GM19240 (cell line): Measurements from ENCODE around the gene ELN.

ENCODE experiments used
- DNase-seq: peaks from one replicate; pipeline ENCODE4 v3.0.0; 2011; ENCODE audit warnings: low spot score; ENCODE audit not compliant: insufficient read length

The ELN gene

DNA sequence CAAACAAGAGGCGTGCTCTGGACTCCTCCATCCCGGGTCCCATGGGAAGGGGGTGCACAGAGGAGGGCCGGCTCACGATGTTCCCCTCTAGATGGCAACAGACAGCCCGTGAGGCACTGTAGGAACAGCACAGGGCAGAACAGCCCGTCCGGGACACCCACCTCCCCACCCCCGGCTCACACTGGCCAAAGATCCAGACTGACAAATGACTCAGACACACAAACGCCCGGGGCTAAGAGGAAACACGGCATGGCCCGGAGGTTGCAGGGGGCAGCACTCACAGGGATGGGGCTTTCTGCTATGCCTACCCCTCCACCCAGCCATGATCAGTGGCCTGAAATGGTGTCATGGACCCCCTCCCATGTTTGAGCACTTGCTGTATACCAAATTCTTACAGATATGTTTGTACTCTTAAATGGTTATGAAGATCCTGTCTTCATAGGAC lies 4.9 kb upstream of the ELN start:
- no peak for DNase-seq

GRCh38 chr7:74023786-74024185 lies 4.2 kb upstream of the ELN start:
- DNase-seq, result no peak

GRCh38 chr7:74025146-74025545 lies 2.8 kb upstream of the ELN start:
- DNase-seq, result no peak

GRCh38 chr7:74025730-74026129 lies 2.2 kb upstream of the ELN start:
- no peak for DNase-seq

DNA sequence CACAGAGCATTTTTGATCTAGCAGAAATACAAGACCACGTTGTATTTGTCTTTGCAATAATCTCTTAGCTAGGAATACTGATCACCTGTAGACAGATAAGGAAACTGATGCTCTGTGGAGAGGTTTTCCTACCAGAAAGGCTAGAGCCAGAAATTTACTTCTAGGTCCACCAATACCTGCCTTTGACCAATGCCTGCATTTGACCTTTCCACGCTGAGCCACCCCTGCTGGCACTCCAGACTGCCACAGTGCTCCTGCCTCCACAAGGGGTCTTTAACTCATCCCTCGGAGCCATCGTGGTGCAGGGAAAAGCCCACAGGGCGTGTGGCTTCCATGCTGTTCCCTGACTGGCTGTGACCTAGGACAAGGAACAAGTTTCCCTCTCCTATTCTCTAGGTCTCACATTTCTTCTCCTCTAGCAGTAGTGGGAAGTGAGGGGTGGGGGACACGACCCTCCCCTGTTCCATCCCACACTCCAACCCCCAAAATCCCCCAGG lies 1.5 kb upstream of the ELN start:
- no peak for DNase-seq

- DNase-seq, result peak; percentile 78
Measured at GRCh38 chr7:74026903-74027682, 880 bp upstream of the ELN start.

DNA sequence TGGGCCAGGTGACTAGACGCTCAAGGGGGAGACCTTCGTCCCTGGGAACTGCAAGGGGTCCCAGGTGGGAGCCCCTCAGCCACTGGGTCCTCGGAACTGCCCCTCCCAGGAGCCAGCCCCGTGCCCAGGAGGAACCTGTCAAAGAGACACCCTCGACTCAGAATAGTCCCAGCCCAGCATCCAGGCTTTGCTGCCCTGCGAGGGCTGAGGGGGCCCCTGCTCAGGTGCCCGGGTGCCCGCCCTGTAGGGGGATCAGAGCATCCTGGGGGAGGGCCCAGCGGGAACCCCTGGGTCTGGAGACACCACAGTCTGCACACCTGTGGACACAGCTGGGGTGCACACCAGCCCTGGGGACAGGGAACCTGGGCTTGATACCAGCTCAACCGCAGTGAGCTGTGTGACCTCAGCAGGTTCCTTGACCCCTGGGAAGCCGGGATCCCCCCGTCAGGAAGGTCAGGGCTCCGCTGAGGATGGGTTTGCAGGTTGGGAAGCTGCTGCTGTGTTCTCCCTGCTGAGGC lies 407 bp downstream of the ELN start:
- no peak for DNase-seq

GRCh38 chr7:74029089-74029785 lies 1.3 kb downstream of the ELN start:
- no peak for DNase-seq

DNA sequence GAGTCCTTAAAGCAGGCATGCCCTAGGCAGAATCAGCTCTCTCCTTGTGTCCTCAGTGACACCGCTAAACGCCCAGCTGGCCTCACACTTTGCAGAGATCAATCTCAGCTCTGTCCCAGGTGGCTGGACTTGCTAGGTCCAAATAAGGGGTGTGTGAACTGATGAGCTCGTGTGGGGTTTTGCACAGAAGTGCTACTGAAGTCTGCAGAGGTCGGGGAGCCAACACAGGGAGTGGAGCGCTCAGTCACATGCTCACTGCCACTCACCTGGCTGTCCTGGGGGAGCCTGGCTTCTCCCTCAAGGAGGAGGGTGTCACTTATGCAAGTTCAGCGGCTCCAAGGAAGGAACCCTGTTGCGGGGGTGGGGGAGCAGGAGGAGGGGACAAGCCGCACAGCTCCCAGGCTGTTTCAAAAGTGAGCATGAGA lies 2.0 kb downstream of the ELN start:
- no peak for DNase-seq

- no peak for DNase-seq
Measured at GRCh38 chr7:74030861-74031260, 2.9 kb downstream of the ELN start.

GRCh38 chr7:74031403-74032190 lies 3.6 kb downstream of the ELN start:
- no peak for DNase-seq

DNA sequence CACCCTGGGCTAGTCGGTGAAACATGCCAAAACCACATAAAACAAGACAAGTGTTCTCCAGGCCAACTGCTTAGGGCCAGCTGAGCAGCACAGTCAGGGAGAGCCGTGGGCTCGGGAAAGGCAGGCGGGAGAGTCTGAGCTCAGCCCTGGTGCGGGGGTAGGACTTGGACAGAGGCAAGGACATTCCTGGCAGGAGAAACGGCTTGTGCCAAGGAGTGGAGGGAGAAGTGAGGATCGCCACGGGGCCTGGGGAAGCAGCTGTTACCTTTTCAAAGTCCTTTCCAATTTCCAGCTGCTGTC lies 4.2 kb downstream of the ELN start:
- no peak for DNase-seq

GRCh38 chr7:74032624-74033371 lies 4.8 kb downstream of the ELN start:
- DNase-seq, result no peak

DNA sequence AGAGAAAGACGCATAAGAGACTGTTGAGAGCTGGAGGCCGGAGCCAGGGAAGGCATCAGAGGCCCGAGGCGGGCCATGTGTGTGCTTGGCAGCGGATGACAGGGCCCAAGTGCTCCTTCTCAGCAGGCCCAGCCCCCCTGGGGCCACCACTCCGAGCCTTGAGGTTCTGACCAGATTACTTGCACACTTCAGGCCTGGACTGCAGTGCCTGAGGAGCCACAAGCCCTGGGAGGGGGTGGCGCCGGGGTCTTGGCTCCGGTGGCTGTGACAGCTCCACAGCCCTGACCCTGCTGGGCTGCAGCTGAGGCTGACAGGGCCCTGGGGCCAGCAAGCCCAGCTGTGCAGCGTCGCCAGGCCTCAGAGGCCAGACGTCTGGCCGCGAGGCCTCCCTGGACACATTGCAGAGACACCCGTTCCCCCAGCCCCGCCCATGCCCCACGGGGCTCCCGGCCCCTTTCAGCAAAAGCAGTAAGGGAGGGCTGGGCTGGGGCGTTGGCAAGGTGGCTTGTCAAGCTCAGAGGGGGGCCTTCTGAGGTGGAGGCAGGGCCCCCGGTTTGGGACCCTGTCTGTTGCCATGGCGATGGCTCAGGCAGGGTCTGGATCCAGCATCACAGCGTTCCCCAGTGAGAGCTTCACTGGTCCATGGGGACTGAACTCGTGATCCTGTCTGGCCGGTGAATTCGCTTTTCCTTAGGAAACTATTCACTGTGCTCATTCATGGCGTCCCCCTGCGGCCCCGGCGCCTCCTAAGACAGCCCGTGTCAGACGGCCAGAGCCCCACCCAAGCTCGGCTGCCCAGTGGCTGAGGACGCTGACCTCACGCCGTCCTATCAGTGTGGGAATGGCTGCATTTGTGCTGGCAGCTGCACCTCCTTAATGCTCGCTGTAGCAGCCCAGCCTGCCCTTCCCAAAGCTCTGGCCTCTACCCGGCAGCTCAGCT lies 5.7 kb downstream of the ELN start:
- no peak for DNase-seq

DNA sequence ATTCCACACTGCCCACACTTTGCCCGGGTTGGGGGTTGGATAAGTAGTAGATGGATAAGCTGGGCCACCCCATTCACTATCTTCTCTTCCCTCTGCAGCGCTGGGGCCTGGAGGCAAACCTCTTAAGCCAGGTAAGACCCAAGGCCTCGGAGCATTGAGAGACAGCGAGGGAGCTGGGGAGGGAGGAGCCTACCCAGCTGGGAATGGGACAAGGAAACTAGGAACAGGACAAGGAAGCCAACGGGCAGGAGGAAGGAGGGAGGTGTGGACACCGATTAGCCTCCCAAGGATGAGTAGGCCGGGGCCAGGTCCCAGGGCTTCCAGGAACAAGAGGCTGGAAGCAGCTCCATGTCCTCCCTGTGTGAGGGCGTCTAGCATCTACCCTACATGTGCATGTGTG lies 9.6 kb downstream of the ELN start:
- DNase-seq, result no peak

DNA sequence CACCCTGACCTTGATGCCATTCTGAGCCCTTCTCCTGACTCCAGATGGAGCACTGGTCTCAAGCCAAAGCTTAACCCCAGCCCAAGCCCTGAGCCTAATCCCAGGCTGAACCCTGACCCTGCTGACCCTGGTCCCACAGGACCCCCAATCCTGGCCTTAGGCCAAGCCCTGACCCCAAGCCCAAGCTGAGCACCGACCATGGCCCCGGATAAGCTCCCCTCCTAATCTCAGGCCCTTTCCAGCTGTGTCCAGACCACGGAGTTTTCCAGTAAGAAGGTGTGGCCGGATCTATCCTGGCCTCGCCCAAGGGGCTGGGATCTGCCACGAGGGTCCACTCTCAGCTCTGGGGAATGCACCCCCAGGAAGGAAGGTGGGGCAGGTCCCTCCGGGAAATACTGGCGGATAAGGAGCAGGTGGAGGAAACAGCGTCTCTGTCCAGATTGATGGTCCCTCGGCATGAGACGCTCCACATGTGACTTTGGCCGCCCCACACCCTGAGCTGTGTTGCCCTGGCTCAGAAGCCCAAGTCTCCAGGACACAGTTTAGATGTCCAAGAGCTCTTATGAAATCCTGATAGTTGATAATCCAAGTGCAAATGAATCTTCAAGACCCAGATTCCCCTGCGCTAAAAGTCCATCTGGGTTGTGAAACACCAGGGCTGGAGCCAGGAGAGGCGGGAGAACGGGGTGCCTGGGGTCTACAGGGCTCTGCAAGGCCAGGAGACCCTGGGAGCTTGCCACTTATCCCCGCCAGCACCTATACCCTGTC lies 10.4 kb downstream of the ELN start:
- DNase-seq, result no peak

GRCh38 chr7:74039337-74039736 lies 11.4 kb downstream of the ELN start:
- no peak for DNase-seq

DNA sequence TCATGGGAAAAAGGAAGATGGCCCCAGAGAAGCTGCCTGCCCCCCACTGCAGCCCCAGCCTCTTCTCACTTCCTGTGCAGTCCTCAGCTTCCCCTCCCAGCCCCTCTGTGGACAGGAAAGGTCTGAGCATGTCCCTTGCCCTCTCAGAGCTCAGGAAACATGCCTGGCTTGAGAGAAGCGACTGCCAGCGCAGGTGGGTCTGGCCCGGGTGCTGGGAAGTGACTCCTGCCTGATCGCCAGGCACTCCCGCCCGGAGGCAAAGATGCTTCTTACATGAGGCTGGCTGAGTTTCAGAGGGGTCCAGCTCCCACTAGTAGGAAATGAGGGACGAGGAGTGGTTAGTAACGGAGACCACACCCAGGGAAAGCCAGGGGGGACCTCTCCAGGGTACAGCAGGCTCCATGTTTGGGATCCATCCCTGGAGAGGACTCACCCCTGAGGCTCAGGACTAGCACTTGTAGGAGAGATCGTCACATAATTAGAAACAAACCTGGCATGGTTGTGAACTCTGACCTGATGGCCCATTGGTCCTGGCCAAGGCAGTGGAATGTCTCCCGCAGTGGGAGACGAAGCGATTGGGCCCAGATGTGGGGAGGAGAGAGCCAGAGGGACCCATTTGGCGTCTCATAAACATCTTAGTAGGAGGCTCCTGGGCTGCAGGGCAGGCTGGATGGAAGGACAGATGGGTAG lies 12.3 kb downstream of the ELN start:
- no peak for DNase-seq
